Measurements from ENCODE around the gene RNU5D-1.
"Not testable (repeated sequence)": the region's sequence is repeated elsewhere in the genome, so short reads cannot be mapped to it uniquely, and the experiment has no call there.

Gene RNU5D-1

GRCh38 chr1:44730741-44731512, at the start of gene RNU5D-1:
Gene RNU5D-1, minus strand, starts transcription at chr1:44731170.
- DNase-seq (ENCODE audit: low read depth) = peak; percentile 87

- no peak for DNase-seq (ENCODE audit: low read depth)
These were observed 49.7 kb upstream of the RNU5D-1 start for GRCh38 chr1:44780583-44781121.

DNA sequence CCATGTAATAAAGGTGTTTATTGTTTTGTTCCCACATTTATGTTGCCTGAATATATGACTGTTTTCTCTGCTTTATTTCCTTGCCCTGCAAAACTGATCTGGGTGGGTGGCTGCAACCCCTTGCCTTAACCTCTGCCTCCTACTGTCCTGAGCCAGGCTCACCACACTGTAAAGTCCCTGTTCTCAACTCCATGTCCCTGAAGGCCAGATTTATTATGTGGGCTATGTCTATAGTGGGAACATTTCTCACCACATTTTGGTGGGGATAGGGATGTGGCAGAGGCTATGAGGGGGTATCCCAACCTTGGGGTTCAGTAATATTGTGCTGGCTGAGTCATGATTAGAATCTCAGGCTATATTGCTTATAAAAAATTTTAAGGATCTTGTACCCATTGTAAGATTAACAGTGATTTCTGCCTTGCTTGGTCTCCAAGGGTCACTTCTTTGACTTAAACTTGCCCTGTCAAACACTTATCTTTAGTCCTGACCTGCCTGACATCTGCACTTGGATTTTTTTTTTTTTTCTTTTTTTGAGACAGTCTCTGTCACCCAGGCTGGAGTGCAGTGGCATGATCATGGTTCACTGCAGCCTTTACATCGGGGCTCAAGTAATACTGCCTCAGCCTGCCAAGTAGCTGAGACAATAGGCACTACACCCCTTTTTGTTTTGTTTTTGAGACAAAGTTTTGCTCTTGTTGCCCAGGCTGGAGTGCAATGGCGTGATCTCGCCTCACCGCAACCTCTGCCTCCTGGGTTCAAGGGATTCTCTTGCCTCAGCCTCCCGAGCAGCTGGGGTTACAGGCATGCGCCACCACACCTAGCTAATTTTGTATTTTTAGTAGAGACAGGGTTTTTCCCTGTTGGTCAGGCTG, 48.0 kb upstream of the RNU5D-1 start:
- DNase-seq (ENCODE audit: low read depth) = no peak

DNA sequence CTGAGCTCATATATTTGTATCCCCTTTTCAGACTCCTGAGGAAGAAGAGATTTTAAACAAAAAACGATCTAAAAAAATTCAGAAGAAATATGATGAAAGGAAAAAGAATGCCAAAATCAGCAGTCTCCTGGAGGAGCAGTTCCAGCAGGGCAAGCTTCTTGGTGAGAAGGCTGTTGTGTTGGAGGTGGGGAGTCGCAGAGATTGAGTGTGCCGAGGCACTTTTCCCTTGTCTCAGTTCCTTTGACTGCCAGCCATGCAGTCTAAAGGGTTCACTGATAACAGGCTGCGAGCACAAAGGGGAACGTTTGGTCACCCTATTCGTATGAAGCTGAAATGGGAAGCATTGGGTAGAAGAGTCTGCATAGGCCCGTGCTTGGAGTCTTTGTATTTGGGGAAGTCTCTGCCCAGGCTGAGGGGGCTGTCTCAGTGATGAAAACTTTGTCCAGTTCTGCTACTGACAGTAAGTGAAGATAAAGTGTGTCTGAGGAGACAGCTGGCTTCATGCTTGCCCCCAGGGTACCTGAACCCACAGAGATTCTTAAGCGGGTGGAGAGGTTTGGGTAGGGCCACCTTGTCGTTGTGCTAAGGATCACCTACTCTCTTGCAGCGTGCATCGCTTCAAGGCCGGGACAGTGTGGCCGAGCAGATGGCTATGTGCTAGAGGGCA, 47.1 kb upstream of the RNU5D-1 start:
- DNase-seq (ENCODE audit: low read depth) = no peak

- no peak for DNase-seq (ENCODE audit: low read depth)
These were observed 46.6 kb upstream of the RNU5D-1 start for GRCh38 chr1:44777547-44777946.

DNA sequence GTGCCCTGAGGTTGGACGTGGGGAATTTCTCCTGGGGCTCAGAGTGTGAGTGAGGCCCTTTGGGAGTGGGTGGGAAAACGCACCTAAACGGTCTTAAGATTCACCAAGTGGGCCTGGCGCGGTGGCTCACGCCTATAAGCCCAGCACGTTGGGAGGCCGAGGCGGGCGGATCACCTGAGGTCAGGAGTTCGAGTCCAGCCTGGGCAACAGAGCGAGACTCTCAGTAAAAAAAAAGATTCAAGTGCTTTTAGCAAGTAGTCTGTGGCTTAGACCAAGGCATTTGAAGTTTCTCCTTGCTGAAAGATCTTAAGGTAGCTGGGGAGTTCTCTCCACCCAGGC, 45.7 kb upstream of the RNU5D-1 start:
- no peak for DNase-seq (ENCODE audit: low read depth)

- DNase-seq (ENCODE audit: low read depth) = no peak
These were observed 45.2 kb upstream of the RNU5D-1 start for GRCh38 chr1:44775930-44776729.

DNA sequence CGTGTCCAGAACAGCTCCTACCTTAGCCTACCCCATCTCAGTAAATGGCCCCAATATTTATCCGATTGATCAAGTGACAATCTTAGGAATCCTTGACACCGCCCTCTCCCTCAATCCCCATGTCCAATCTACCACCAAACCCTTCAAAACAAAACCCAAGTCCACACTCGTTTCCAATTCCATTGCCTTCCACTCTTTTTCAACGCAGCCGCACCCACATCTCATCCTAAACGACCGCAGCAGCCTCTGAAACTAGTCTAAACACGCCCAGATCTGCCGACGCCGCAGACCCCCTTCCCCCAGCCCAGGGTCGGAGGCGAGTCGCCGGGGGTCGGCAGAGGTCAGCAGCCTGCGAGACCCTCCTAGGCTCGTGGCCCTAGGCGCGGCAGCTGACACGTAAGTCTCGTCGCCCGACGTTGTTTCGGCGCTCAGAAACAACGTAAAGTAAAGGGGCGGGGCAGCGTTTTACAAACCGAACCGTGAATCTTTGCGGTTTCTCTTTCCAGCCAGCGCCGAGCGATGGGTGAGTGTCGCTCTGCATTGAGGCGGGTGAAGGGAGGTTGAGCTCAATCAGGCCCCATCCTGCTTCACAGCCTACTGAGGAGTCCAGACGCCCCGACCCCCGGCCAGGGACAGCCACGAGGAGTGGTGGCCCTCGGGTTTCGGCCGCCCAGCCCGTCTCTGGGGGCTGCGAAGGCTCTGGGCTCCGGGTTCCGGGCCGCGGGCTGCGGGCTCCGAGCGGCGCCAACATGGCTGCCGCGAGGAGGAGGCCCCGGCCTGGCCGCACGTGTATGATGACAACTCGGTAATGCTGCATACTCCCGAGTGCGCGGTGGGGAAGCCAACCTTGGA, 44.3 kb upstream of the RNU5D-1 start, which contains the start of gene RPS8:
RPS8 (plus strand) TSS at position 463 of the 852 bp plus-strand sequence; CDS start at position 520, 57 bp downstream.
- peak; percentile 62 for DNase-seq (ENCODE audit: low read depth)

DNA sequence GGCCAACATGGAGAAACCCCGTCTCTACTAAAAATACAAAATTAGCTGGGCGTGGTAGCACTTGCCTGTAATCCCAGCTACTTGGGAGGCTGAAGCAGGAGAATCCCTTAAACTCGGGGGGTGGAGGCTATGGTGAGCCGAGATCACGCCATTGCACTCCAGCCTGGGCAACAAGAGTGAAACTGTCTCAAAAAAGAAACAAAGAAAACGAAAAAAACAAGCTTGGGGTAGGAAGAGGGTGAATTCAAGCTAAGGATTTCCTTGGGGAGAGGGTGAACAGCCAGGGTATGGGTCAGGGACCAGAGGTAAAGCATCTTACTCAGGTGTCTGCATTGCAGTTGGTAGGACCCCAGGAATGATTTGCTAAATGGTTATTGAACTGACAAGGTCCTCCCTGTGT, 35.5 kb upstream of the RNU5D-1 start:
- DNase-seq (ENCODE audit: low read depth) = not testable (repeated sequence)

DNA sequence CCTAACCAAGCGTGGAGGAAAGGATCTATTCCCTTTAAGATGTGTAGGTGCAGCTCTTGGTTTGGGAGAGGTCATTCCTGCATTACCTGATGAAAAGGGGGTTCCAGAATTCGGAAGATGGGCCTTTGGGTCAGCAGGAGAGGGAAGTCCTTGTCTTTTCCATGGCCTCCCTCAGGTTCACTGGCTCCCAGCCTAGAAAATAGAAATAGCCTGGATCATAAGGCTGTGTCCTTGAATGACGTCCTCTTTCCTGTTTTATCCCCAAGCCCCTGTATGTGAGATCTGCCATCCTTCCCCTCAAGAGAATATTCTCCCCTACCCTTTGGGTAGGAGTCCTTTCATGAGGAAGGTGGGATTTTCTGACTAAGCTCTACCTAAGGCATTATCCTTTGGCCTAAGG, 29.9 kb upstream of the RNU5D-1 start:
- DNase-seq (ENCODE audit: low read depth) = no peak

- DNase-seq (ENCODE audit: low read depth) = no peak
These were observed 28.1 kb upstream of the RNU5D-1 start for GRCh38 chr1:44759077-44759476.

GRCh38 chr1:44757420-44757819, 26.4 kb upstream of the RNU5D-1 start:
- no peak for DNase-seq (ENCODE audit: low read depth)

- no peak for DNase-seq (ENCODE audit: low read depth)
These were observed 16.9 kb upstream of the RNU5D-1 start for GRCh38 chr1:44747878-44748277.

- DNase-seq (ENCODE audit: low read depth) = no peak
These were observed 12.2 kb upstream of the RNU5D-1 start for GRCh38 chr1:44743211-44743610.

DNA sequence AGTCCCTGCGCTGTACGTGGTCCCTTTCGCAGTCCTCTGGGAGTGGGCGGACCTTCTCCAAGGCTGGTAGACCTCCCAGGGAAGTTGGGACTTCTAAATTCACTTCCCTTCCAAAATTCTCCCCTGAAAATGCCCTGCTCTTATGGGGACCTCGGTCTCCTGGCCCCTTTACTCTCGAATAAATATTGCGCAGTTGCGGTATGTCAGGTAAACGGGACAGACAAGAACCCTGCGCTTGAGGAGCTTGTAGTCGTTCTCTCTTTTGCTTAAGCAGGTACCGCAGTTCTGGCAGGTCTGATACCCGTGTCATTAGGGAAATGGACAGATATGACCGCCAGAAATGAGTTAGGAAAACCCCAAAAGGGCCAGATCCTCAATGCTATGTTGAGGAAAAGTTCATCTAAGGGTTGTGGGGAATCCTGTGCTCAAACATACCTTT, 9.2 kb upstream of the RNU5D-1 start:
- DNase-seq (ENCODE audit: low read depth) = no peak

DNA sequence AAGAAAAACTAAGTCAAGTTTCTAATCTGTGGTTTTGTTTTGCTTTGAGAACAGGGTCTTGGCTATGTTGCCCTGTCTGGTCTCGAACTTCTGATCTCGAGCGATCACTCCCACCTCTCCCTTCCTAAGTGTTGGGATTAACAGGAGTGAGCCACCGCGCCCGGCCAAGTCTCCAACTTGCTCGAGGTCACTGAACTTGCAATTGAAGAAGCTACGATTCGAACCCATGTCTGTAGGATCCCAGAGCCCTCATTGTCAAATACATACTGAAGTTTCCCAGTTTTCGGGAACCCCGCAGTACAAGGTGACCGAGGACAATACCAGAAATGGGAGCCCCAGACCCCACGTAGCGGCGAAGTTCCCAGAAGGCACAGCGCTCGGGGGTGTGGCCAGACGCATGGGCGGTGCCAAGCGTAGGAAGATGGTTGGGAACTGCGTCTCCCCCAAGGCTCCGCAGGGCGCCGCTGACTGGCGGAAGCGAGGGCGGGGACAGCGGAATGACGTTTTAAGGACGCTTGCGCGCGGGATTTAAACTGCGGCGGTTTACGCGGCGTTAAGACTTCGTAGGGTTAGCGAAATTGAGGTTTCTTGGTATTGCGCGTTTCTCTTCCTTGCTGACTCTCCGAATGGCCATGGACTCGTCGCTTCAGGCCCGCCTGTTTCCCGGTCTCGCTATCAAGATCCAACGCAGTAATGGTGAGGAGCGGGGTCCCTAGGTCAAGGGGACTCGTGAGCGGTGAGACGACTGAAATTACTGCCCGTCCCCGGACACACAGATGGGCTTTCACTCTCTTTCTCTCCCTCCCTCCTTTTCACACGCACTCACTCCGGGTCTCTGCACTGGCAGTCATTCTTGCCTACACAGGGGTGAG, 8.6 kb upstream of the RNU5D-1 start, which contains the start of gene KIF2C:
KIF2C (plus strand) TSS at position 531 of the 872 bp plus-strand sequence; CDS start at position 627, 96 bp downstream.
- DNase-seq (ENCODE audit: low read depth) = peak; percentile 74

DNA sequence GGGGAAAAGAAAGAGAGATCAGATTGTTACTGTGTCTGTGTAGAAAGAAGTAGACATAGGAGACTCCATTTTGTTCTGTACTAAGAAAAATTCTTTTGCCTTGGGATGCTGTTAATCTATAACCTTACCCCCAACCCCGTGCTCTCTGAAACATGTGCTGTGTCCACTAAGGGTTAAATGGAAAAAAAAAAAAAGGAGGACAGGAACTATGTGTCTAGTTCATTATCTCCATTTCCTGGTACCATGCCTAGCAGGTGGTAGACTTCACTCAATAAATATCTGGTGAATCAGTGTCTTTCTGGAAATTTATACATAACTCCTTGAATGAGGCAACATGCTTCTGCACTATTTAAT, 8.0 kb upstream of the RNU5D-1 start:
- not testable (repeated sequence) for DNase-seq (ENCODE audit: low read depth)

DNA sequence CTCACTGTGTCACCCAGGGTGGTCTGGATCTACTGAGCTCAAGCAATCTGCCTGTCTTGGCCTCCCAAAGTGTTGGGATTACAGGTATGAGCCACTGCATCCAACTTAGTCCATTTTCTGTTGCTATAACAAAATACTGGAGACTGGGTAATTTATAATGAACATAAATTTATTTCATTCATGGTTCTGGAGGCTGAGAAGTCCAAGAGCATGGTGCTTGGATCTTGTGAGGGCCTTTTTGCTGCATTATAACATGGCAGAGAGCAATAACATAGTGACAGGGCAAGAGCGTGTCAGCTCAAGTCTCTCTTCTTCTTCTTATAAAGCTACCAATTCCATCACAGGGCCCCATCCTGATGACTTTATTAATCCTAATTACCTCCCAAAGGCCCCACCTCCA, 5.0 kb upstream of the RNU5D-1 start:
- DNase-seq (ENCODE audit: low read depth) = no peak

DNA sequence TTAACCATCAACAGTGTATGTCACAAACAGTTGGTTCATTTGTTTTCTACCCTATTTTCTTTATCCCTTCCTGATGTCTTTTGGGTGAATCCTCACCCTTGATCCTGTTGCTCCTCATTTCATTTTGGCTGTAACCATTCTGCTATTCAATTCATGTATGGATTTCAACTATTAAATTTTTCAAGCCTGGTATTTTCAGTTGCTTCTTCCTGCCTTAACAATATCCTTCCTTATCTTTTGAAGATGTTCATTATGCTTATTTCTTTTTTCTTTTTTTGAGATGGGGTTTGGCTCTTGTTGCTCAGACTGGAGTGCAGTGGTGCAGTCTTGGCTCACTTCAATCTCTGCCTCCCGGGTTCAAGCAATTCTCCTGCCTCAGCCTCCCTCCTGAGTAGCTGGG, 2.8 kb upstream of the RNU5D-1 start:
- no peak for DNase-seq (ENCODE audit: low read depth)
